Uterus (tissue), 2 donors: ENCODE results near the gene PAXIP1.

Experiments used
- POLR2A ChIP-seq, 2 donors: fragments of 450-650 bp; IDR thresholded peaks; one replicate each; pipeline ENCODE4 v1.6.1; 2016; ENCODE audit warnings: antibody characterized with exemption in 2 of 2, mild to moderate bottlenecking in 1 of 2, moderate library complexity in 1 of 2
- TF ChIP-seq, protein P1 (sequence below), 4 experiments: fragments of 200-600 bp in 2 of 4; fragments of 450-650 bp in 2 of 4; sonication (generic) in 2 of 4; IDR thresholded peaks; one replicate each; pipeline ENCODE4 v1.5.1; 2016 to 2019; ENCODE audit warnings: antibody characterized with exemption in 4 of 4, mild to moderate bottlenecking in 2 of 4, moderate library complexity in 1 of 4

DNA sequence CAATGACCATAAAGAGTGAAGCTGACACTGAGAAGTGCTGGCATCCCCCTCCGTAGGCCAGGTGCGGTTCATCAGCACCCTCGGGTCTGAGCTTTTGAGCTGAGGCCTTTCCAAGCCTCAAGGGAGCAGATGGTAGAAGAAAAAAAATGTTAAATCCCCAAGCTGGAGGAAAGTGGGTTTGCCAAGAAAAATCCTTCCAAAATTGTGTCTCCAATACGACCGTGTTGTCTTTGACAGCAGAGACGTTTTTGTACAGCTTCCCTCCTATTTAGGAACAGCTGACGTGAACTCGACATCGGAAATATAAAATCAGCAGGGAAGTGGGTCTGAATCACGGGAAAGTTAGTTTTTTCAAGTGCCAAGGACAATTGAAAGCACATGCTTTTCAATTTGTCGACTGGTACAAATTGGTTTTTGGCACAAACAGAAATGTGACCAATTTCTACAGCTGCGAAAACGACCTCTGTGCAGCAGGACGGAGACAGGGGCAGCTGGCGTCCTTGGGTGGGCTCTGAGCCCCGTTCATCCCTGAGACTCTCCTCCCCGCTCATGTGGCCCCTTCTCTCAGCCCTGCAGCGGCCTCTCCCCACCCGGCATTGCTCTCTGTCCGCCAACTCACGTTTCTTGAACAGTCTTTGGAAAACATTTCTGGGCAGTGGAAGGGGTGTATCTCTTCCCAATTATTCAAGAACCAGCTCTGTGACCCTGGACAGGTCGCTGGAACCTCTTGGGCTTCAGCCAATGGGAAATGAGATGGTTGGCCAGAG lies 89.9 kb downstream of the PAXIP1 start:
- TF ChIP-seq, protein P1, sequence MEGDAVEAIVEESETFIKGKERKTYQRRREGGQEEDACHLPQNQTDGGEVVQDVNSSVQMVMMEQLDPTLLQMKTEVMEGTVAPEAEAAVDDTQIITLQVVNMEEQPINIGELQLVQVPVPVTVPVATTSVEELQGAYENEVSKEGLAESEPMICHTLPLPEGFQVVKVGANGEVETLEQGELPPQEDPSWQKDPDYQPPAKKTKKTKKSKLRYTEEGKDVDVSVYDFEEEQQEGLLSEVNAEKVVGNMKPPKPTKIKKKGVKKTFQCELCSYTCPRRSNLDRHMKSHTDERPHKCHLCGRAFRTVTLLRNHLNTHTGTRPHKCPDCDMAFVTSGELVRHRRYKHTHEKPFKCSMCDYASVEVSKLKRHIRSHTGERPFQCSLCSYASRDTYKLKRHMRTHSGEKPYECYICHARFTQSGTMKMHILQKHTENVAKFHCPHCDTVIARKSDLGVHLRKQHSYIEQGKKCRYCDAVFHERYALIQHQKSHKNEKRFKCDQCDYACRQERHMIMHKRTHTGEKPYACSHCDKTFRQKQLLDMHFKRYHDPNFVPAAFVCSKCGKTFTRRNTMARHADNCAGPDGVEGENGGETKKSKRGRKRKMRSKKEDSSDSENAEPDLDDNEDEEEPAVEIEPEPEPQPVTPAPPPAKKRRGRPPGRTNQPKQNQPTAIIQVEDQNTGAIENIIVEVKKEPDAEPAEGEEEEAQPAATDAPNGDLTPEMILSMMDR (IDR thresholded peaks at IDR 0.05): no peak
- no peak for TF ChIP-seq POLR2A (IDR thresholded peaks at IDR 0.05)
